HG03571 (cell line): Measurements from ENCODE around the gene CIB4.

Source experiments
- ATAC-seq: cut with Tn5 transposase; IDR thresholded peaks from one replicate; pipeline ENCODE4 v1.9.1; 2021; ENCODE audit not compliant: unreplicated experiment

Gene CIB4

DNA sequence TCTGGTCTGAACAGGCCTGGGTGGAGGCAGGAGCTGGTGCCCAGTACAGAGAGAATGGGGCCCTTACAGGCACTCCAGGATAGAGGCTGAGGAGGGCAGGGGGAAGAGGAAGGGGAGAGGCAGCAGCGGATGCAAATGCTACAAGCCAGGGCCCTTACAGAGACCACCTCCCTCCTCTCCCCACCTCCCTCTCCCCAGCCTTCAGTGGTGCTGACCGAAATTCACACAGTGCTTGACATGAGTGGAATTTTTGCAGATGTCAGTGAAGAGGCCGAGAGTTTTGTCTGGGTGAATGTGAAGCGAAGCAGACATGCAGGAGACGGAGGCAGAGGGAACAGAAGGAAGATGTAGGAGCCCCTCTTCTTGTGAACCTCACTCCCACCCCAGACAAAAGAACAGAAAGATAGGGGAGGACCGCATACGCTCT, 31.9 kb downstream of the CIB4 start:
- ATAC-seq = no peak

DNA sequence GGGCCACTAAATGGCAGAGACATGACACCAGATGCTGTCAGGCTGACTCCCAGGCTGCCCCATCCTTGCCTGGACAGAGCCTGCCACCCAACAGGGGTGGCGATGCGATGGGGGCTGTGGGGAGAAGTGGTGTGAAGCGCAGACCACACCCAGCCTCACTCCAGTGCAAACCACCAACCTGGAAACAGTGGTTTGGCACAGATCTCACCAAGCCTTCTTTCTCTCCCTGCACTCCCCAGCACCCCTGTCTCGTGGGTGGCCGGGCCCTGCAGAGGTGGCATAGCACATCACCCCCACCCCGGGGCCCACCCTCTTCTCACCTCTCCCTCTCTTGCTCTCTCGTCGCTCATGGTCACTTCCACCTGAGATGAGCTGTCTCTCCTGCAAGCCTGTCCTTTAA, 32.6 kb downstream of the CIB4 start:
- ATAC-seq = no peak

DNA sequence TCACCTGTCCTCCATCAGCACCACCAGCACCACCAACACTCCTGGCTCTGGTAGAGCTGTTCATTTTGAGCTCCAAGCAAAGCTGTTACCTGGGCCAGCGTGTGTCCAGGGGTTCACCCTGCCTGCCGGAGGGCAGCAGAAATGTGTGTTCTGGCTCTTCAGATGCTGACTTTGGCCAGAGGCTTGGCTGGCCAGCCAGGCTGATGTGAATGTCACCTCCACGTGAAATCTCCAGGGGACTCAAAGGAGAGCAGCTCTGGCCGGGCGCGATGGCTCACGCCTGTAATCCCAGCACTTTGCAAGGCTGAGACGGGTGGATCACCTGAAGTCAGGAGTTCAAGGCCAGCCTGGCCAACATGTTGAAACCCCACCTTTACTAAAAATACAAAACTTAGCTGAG, 33.5 kb downstream of the CIB4 start:
- ATAC-seq = no peak

DNA sequence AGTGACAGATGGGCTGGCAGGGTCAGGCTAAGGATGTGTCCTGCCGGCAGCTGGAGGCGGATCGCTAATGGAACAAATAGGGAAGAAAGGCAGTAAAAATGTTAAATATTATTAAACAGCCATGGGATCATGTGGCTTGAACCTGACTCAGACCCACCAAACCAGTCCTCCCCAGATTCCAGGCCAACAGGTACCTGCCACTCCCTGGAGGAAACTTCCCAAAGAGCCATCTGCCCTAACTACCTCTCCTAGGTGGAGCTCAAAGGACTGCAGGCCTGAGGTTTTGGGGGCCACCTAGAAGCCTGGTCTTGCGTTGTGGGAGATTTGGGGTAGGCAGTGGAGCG, 34.3 kb downstream of the CIB4 start:
- no peak for ATAC-seq

DNA sequence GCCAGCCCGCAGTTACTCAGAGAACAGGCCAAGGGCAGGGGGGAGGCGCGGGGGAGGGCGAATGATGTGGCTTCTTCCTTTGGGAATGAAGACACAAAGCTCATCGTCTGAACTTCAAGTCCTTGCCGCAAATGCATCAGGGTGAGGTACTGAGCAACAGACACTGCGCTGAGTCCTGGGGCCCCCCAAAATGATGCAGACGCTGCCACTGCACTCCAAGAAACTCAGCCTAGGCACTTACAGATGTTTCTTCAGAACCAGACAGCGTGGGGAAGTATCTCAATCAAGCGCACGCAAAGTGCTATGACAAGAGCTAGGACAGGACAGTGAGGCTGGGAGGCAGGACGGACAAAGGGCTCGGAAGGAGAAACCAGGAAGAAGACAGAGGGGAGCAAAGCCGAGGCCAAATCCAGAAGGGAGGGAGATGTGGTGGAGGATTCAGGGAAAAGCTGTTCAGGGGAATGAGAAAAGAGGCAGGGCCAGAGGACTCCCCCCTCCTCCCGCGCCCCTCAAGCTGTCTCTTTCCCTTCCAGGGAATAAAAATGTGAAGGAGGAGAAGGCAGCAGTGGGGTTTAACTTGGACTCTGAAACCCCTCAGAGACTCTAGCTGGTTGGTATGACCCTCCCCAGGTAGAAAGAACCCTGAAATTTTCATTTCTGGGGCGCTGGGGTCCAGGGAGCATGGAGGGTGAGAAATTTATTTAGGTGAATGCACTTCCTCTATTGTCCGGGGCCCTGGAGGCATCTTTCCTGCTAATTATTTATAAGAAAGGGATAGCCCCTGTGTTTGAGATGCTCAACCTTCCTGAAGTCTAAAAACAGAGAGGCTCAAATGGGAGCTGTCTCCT, 34.9 kb downstream of the CIB4 start:
- no peak for ATAC-seq

DNA sequence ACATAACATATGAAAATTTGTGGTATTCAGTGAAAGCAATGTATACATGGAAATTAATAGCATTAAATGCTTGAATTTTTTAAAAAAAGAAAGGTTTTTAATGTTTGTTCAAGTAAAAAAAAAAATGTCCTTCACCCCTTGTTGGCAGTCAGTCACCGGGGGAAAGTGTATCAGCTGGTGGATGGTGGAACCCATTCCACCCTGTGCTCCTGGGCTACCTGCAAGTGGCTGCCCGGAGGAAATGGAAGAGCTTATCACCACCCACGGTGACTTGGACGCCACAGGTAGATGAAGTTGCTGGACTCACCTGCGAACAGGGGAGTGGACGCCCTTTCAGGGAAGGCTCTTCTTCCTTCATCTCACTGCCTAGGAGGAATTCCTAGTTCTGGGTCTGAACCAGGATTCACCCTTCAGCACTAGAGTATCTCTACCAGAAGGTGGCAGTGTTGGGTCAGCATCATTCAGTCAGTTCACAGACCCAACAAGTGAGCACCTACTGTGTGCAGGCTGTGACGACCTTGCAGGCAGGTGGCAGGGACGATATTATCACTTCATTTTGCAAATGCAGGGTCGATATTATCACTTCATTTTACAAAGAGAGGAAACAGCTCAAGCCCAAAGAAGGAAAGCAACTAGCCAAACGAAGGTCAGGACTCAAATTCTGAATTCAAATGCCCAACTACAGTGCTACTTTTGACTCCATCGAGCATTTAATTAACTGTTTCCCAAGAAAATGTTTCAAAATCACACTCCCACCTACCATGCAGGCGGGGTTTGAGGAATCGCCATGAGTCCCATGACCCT, 35.8 kb downstream of the CIB4 start:
- no peak for ATAC-seq

DNA sequence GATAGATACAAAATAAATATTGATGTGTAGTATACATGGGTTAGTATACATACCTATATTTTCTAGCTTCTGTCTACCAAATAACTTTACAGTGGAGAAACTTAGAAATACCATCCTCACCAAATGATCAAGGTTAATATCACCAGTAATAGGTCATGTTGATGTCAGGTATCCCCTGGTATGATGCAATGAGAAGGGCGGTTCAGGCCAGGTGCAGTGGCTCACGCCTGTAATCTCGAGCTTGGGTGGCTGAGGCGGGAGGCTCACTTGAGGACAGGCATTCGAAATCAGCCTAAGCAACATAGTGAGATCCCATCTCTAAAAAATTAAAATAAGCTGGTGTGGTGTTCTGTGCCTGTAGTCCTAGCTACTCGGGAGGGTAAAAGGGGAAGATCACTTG, 38.6 kb downstream of the CIB4 start:
- no peak for ATAC-seq

DNA sequence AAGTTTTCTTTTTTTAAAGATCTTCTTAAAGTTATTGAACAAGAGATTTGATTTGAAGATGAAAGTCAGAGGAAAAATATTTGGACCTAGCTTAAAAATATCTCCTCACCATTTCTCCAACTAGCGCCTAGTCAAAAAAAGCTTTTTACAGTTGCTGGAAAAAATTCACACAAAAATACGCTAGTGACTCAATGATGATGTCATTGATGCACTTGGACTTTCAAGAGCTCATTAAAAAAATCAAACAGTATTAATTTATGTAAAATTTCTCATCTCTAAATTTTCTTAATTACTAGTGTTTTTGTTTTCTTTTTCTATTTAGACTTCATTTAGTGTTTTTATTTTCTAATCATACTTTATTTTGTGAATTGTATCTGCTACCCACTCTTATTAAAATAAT, 41.8 kb downstream of the CIB4 start:
- ATAC-seq = no peak

DNA sequence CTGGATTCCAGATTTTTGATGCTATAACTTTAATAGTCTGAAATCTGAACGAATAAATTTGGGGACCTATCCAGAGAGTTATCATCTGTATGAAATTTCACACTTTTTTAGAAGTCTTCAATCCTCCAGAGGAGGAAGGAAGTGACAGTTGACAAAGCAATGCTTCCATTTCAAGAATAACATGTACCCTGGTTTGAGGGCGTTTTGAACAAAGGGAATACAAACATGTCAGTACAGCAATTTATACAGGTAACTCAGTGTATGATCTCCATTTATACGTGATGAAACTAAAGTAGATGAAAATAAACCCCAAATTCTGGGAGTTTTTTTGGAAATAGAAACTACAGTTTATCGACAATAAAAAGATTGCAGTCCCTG, 42.2 kb downstream of the CIB4 start:
- no peak for ATAC-seq

DNA sequence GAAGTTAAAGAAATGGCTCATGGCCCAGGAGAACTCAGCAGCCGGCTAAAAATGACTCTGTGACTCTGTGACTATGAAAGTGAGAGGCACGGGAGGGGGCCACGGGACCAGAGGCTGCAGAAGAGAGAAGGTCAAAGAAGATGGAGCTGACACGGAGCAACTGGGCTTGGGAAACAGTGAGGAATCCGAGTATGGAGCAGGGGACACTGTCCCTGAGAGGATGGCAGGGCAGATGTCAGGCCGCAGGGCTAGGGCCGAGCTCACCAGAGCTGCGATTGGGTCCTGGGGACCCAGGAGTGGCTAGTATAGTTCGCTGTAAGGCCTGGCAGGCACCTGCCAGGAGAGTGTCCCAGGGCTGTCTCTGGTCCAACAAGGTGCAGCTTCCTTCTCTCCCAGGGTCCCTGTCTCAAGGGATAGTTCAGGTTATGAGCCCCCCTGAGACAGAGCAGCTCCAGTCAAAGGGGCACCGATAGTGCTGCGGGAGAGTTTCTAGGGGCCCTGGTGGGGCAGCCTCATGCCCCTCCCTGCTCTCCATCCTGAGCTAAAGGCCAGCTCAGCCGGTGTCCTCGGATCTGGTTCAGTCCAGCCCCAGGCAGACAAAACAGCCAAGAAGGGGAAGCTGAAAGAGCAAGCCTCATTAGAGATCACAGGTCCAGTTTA, 42.7 kb downstream of the CIB4 start:
- ATAC-seq = no peak

DNA sequence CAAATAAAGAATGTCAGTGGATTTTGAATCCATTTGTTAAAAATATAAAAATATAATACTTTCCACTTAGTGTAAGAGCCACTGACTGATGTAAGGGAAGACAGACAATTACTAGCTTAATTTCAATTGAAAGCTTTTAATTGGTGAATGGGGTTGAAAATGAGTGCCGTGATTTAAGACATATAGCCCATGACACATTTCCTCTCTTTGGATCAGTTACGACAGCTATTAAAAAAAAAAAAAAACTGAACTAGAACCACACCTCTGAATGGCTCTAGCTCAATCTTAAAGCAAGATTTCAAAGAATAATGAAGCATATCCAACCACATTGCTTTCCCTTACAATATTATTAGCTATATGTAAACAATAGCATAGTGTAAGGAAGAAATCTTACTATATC, 44.0 kb downstream of the CIB4 start:
- no peak for ATAC-seq

DNA sequence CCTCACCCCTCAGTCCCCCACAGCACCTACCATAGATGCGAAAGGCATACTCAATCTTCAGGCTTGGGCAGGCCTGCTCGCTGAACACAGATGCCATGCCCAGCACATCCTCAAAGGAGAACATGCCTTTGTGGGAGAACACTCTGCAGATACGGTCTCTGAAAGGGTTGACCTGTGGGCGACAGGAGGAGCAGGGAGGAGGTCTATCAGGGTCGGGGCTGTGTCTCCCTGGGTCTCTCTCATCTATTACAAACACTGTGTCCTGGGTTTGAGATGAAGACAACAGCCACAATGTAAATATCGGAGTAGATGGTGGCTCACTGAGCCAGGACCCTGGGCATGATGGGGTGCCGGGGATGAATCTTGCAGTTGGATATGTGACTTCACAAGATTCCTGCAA, 46.0 kb downstream of the CIB4 start:
- ATAC-seq = no peak

DNA sequence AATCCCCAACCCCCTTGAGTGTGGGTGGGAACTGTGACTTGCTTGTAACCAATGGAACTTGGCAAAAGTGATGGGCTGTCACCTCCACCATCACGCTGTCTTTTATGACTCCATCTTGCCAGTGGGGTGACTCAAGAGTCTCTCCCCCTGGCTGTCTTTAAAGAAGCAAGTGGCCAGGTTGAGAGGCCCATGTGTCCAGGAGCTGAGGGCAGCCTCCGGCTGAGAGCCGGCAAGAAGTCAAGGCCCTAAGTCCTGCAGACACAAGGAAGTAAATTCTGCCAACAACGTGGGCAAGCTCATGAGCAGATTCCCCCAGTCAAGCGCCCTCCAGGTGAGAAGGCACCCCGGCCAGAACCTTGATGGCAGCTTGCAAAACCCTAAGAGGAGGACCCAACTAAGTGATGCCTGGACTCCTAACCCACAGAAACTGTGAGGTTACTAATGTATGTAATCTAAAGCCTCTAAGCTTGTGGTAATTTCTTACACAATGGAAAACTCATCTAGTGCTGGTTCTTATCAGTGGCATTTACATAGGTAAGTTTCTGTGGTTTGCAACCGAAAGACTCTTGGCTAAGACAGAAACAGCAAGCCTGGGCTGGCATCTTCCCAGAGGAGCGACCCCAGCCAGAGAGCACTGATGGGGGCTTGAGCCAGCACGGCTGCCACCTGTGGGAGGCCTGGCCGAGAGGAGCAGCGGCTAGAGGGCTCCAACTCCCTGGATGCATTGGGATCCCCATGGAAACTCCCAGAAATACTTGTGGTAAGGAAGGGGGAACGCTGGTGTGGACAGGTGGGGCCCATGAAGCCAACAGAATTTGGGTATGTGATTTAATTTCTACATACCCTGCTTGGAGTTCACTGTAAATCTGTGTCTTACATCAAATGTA, 49.3 kb downstream of the CIB4 start:
- ATAC-seq = no peak

DNA sequence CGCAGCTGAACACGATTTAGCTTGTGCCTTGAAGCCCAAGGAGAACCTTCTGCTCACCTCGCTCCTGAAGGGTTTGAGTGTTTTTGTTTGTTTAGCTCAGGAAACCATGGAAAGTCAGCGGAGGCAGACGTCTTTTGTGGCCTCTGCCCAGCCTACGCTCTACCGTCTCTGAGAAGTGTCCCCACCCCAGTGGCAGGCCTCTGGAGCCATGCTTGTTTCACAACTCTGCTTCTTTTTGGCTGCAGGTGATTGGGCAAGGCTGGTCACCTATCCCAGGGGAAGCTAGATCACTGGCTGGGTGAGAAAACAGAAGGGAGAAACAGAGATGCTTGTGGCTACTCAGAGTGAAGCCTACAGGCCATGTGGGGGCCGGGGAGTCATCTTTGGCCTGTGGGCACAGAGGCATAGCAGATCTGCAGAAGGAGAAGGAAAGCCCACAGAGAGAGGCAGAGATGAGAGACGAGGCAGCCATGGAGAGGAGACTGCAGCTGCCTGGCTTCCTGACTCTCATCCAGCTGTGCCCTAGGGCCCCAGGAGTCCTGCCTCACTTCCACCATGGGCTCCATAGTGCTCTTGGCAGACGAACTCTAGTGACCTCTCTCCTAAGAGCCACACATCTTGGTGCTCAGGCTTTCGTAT, 50.1 kb downstream of the CIB4 start:
- no peak for ATAC-seq

DNA sequence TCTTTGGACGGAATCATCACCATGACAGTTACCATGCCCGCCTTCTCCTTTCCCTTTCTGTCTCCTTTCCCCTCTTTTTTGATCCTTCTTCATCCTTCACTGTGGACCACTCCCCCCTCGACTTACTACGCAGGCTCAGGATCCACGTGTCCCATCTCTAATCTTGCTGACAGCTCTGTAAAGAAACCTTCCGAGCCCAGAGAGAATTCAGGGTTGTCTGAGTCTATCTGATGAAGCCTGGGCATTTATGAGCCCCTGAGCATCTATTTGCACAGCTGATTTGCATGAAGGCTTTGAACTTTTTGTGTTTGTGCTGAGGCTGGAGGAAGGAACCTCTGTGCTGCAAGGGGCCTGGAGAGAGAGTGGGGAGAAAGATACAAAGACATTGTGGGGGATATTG, 50.7 kb downstream of the CIB4 start:
- ATAC-seq = no peak

DNA sequence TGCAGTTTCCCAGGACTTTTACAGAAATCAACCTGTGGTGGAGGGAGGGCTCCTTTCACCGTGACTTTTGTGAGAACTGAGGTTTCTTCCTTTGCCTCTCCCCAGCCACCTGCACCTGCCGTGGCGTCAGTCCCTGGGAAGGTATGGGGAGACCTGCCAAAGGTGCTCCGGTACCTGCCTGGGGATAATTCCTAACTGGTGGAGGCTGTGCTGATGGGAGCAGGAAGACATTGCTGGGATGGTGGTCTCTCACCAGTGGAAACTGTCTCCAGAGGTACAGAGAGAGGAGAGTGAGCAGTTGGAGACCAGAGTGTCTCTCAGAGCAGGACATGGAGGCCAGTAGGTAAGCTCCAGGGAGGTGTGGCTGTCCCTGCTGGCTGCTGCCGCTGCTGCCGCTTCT, 52.6 kb downstream of the CIB4 start:
- no peak for ATAC-seq

DNA sequence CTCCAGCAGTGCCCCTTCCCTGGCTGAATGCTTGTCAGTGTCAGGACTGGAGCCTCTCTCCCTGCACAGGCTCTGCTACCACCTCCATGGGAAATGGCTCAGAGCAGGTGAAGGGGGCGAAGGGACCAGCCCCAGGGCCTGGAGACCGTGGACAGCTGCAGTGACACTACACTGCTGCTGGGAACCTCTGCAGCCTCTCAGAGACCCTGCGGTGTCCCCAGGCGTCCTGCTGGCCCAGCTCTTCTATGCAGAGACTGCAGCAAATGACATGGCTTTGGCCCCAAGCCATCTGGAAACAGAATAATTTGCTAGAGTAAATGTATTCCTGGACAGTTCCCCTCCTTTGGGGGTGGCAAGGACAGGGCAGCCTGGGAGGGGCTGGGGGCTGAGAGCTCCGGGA, 53.2 kb downstream of the CIB4 start:
- no peak for ATAC-seq

DNA sequence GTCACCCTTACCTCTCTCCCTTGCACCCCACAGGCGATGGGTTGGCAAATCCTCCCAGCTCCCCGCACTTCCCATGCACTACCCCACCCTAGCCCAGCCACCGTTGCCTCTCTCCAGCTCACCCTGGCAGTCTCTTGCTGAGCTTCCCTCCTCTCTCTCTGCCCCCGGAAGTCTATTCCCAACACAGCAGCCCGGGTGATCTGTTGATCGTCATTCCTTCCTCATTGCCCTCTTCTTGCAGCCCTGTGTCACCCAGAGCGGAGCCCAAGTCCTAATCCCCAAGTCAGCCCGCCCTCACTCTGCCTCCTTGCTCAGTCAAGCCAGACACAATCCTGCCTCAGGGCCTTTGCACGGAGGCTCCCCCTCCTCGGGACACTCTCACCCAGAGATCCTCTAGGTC, 55.2 kb downstream of the CIB4 start:
- ATAC-seq = no peak

DNA sequence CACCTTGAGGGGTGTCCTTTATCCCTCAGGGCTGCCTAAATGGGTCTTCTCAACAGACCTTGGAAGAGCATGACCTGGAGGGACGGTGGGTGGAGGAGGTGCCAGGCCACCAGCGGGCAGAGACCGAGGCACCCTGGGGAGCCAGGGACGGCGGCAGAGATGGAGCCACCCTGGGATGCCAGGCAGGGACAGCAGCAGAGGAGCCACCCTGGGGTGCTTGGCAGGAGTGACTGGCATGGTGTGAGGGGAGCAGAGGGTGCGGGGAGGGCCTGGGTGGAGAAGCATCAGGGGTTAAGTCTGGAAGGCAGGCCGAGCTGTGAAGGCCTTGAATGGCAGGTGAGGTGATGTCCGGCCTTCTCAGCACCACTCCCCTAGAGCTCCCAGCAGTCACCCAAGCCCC, 56.1 kb downstream of the CIB4 start:
- no peak for ATAC-seq

DNA sequence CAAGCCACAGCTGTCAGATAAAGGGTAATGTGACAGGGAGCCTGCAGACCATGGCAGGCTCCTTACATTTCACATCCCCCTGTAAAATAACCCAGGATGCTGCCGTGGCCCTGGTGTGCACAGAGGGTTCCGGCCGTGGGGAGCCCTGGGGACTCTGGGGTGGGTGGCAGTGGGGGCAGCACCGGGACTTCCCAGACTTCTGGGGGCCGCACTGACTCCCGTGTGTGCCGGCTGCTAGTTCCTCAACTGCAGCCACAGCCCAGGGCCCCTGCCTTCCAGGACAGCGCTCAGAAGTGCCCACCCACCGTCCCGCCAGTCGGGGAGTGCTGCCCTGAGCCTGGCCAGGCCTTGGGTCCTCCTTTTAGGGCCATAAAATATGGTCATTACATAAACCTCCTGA, 56.5 kb downstream of the CIB4 start:
- no peak for ATAC-seq

DNA sequence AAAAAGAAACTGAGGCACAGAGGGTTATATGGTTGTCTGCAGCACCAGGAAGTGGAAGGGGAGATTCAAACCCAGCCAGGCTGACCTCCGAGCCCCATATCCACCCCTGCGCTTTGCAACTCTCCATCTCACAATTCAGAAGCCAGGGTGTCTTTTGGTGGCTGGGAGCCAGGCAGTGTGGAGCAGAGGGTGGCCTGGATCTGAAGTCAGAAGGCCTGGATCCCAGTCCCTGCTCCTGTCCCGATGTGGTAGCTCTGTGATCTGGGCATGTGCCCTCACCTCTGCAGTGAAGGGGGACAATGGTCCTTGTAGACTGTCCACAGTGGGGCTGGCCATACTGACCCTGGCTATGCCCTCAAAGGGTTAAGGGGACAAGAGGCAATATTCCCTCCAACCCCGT, 57.0 kb downstream of the CIB4 start:
- ATAC-seq = no peak
